ENCODE data around the gene SV2A.
"Not testable (repeated sequence)": the region's sequence is repeated elsewhere in the genome, so short reads cannot be mapped to it uniquely, and the experiment has no call there.

The SV2A gene

GRCh38 chr1:149927563-149928400 is 10.1 kb upstream of the SV2A start, which contains the start of gene SF3B4:
Gene SF3B4 (minus strand): TSS chr1:149927803. CDS start chr1:149927759, 44 bp downstream.
- peak; percentile 96 for DNase-seq

GRCh38 chr1:149927056-149927562 is 9.5 kb upstream of the SV2A start:
- DNase-seq: no peak

GRCh38 chr1:149926296-149926695 is 8.7 kb upstream of the SV2A start:
- no peak for DNase-seq

- no peak for DNase-seq
These were observed 8.1 kb upstream of the SV2A start for GRCh38 chr1:149925751-149926150.

- DNase-seq: no peak
These were observed 7.7 kb upstream of the SV2A start for GRCh38 chr1:149925345-149925744.

- DNase-seq: no peak
These were observed 6.0 kb upstream of the SV2A start for GRCh38 chr1:149923626-149924025.

GRCh38 chr1:149916898-149917252 is 769 bp downstream of the SV2A start:
- DNase-seq: no peak

- DNase-seq: no peak
These were observed 1.3 kb downstream of the SV2A start for GRCh38 chr1:149916193-149916897.

- no peak for DNase-seq
These were observed 2.0 kb downstream of the SV2A start for GRCh38 chr1:149915429-149916192.

- no peak for DNase-seq
These were observed 3.1 kb downstream of the SV2A start for GRCh38 chr1:149914545-149914944.

- DNase-seq: no peak
These were observed 11.0 kb downstream of the SV2A start for GRCh38 chr1:149906570-149907075.

- DNase-seq: no peak
These were observed 13.7 kb downstream of the SV2A start for GRCh38 chr1:149903836-149904491.

GRCh38 chr1:149899460-149900284 is 18.0 kb downstream of the SV2A start, which contains the start of gene BOLA1:
Gene BOLA1 (plus strand): TSS chr1:149899568. CDS start chr1:149900060, 492 bp downstream.
- peak; percentile 91 for DNase-seq

GRCh38 chr1:149896575-149896974 is 21.1 kb downstream of the SV2A start:
- DNase-seq: no peak

- DNase-seq: no peak
These were observed 28.7 kb downstream of the SV2A start for GRCh38 chr1:149888999-149889289.

GRCh38 chr1:149888247-149888998 is 29.2 kb downstream of the SV2A start:
- peak; percentile 93 for DNase-seq

- DNase-seq: peak; percentile 94
These were observed 30.0 kb downstream of the SV2A start for GRCh38 chr1:149887456-149888246.

- not testable (repeated sequence) for DNase-seq
These were observed 30.5 kb downstream of the SV2A start for GRCh38 chr1:149887196-149887455.

GRCh38 chr1:149886396-149887195 is 31.0 kb downstream of the SV2A start:
- peak; percentile 96 for DNase-seq

- not testable (repeated sequence) for DNase-seq
These were observed 31.6 kb downstream of the SV2A start for GRCh38 chr1:149886121-149886395.
